ENCODE measurements around the gene BTN2A1.
A peak's percentile ranks its signal among the peaks of the same experiment; 100 is the strongest.
"Not testable (repeated sequence)": the region's sequence is repeated elsewhere in the genome, so short reads cannot be mapped to it uniquely, and the experiment has no call there.

Gene BTN2A1

GRCh38 chr6:26457806-26458688 lies at the start of gene BTN2A1:
TSS of gene BTN2A1 (plus strand) at chr6:26457955. CDS start at chr6:26458637, 682 bp downstream.
- FAIRE-seq = peak; percentile 92

- no peak for FAIRE-seq
Measured at GRCh38 chr6:26408828-26409730, 48.7 kb upstream of the BTN2A1 start.

- FAIRE-seq = no peak
Measured at GRCh38 chr6:26411751-26412150, 46.0 kb upstream of the BTN2A1 start.

- FAIRE-seq = no peak
Measured at GRCh38 chr6:26412228-26412627, 45.5 kb upstream of the BTN2A1 start.

GRCh38 chr6:26412954-26413353 lies 44.8 kb upstream of the BTN2A1 start:
- FAIRE-seq = no peak

- no peak for FAIRE-seq
Measured at GRCh38 chr6:26414281-26414680, 43.5 kb upstream of the BTN2A1 start.

- FAIRE-seq = no peak
Measured at GRCh38 chr6:26415036-26415614, 42.6 kb upstream of the BTN2A1 start.

- no peak for FAIRE-seq
Measured at GRCh38 chr6:26415791-26416190, 42.0 kb upstream of the BTN2A1 start.

GRCh38 chr6:26416288-26416687 lies 41.5 kb upstream of the BTN2A1 start:
- no peak for FAIRE-seq

- FAIRE-seq = not testable (repeated sequence)
Measured at GRCh38 chr6:26418077-26418476, 39.7 kb upstream of the BTN2A1 start.

GRCh38 chr6:26418795-26419194 lies 39.0 kb upstream of the BTN2A1 start:
- not testable (repeated sequence) for FAIRE-seq

- no peak for FAIRE-seq
Measured at GRCh38 chr6:26420688-26421171, 37.0 kb upstream of the BTN2A1 start.

GRCh38 chr6:26421259-26422144 lies 36.3 kb upstream of the BTN2A1 start:
- peak; percentile 96 for FAIRE-seq

GRCh38 chr6:26422329-26422728 lies 35.4 kb upstream of the BTN2A1 start:
- FAIRE-seq = no peak

- no peak for FAIRE-seq
Measured at GRCh38 chr6:26426691-26427450, 30.9 kb upstream of the BTN2A1 start.

- no peak for FAIRE-seq
Measured at GRCh38 chr6:26427451-26427809, 30.3 kb upstream of the BTN2A1 start.

- no peak for FAIRE-seq
Measured at GRCh38 chr6:26428206-26428605, 29.5 kb upstream of the BTN2A1 start.

- FAIRE-seq = no peak
Measured at GRCh38 chr6:26430787-26431186, 27.0 kb upstream of the BTN2A1 start.

GRCh38 chr6:26431258-26432172 lies 26.2 kb upstream of the BTN2A1 start:
- no peak for FAIRE-seq

- no peak for FAIRE-seq
Measured at GRCh38 chr6:26432627-26433201, 25.0 kb upstream of the BTN2A1 start.

All from TTC549 (cell line).